GM18909 (cell line): ENCODE results near the gene ANKRD13D.

Experiments used
- ATAC-seq: cut with Tn5 transposase; IDR thresholded peaks from one replicate; pipeline ENCODE4 v1.9.1; 2021; ENCODE audit warnings: mild to moderate bottlenecking; ENCODE audit not compliant: unreplicated experiment, poor library complexity

The ANKRD13D gene

GRCh38 chr11:67301313-67301921, 12.3 kb downstream of the ANKRD13D start:
- ATAC-seq, result no peak

- no peak for ATAC-seq
These were observed 12.9 kb downstream of the ANKRD13D start for GRCh38 chr11:67301951-67302516.

- ATAC-seq, result no peak
These were observed 13.5 kb downstream of the ANKRD13D start for GRCh38 chr11:67302571-67303131.

- ATAC-seq, result no peak
These were observed 14.2 kb downstream of the ANKRD13D start, which contains the start of gene SSH3 for GRCh38 chr11:67303132-67303834. TSS of gene SSH3 (plus strand) at chr11:67303530. CDS start at chr11:67303626, 96 bp downstream.

- ATAC-seq, result no peak
These were observed 14.8 kb downstream of the ANKRD13D start for GRCh38 chr11:67303835-67304411.

- ATAC-seq, result no peak
These were observed 15.5 kb downstream of the ANKRD13D start for GRCh38 chr11:67304511-67305113.

- no peak for ATAC-seq
These were observed 17.9 kb downstream of the ANKRD13D start for GRCh38 chr11:67306769-67307544.

- no peak for ATAC-seq
These were observed 18.5 kb downstream of the ANKRD13D start for GRCh38 chr11:67307545-67308001.

GRCh38 chr11:67308031-67308866, 19.1 kb downstream of the ANKRD13D start:
- ATAC-seq, result no peak

- ATAC-seq, result no peak
These were observed 20.1 kb downstream of the ANKRD13D start for GRCh38 chr11:67309166-67309565.

GRCh38 chr11:67309661-67310061, 20.6 kb downstream of the ANKRD13D start:
- ATAC-seq, result no peak

- no peak for ATAC-seq
These were observed 21.3 kb downstream of the ANKRD13D start for GRCh38 chr11:67310246-67311050.

- ATAC-seq, result no peak
These were observed 22.0 kb downstream of the ANKRD13D start for GRCh38 chr11:67311051-67311555.

GRCh38 chr11:67311556-67312082, 22.5 kb downstream of the ANKRD13D start:
- ATAC-seq, result no peak

- no peak for ATAC-seq
These were observed 23.3 kb downstream of the ANKRD13D start for GRCh38 chr11:67312187-67313021.

GRCh38 chr11:67313125-67313890, 24.2 kb downstream of the ANKRD13D start:
- no peak for ATAC-seq
